Measurements from ENCODE around the gene GARIN5A. TPM values are rescaled to one million over a fixed set of nuclear protein-coding genes. Genes with fewer than 3 reads are reported as not detected.
"Not testable (repeated sequence)": the region's sequence is repeated elsewhere in the genome, so short reads cannot be mapped to it uniquely, and the experiment has no call there.

GARIN5A gene
- total and polyA plus RNA-seq, 7 donors, result 1.2 to 5.3 (median 2.7) TPM

GRCh38 chr19:50476907-50477238 is 225 bp upstream of the GARIN5A start:
- Histone ChIP-seq H3K4me1 (peaks cover 17% of the 10 kb centered on the region), H3K27ac (peak overlapping the region; percentile 84), H3K36me3 (ENCODE audit: insufficient read depth in 1 of 2, low read depth in 1 of 2) (peaks cover 4 to 38% of the 10 kb centered on the region in 2 donors), H3K4me3 (peak overlapping the region; percentile 97), H3K9me3 (no peaks in the 10 kb centered on the region), H3K27me3 (ENCODE audit: insufficient read depth in 3 of 3, low read length in 2 of 3) (no peaks in the 10 kb centered on the region)
- no peak for TF ChIP-seq CTCF (IDR thresholded peaks at IDR 0.05)
- DNase-seq (no peak), ATAC-seq (no peak)
- 8 to 9% (median 9%) methylated on average over 19 to 20 of the region's 20 CpGs for WGBS, 3 donors
- intact Hi-C loops (cut with DNase I), result loop anchor here (5.0 kb wide), 2 partner anchors 35 to 110 kb away; partner anchors contain the start of genes ASPDH (in 1 of the 2), JOSD2 (in 1 of the 2) and NAPSA (in 1 of the 2)

GRCh38 chr19:50475736-50476223 is 868 bp downstream of the GARIN5A start:
- DNase-seq (no peak), ATAC-seq (peak in 1 of 4 donors; percentile 12)
- Histone ChIP-seq H3K36me3 (ENCODE audit: insufficient read depth in 1 of 2, low read depth in 1 of 2) (peaks cover 4 to 27% of the 10 kb centered on the region in 2 donors), H3K4me1 (peaks cover 17% of the 10 kb centered on the region), H3K27me3 (ENCODE audit: insufficient read depth in 3 of 3, low read length in 2 of 3) (no peaks in the 10 kb centered on the region), H3K27ac (peak overlapping the region; percentile 84), H3K9me3 (no peaks in the 10 kb centered on the region), H3K4me3 (peak overlapping the region; percentile 97)
- no peak for TF ChIP-seq CTCF (IDR thresholded peaks at IDR 0.05)
- WGBS, 3 donors, result 61 to 66% (median 64%) methylated on average over 29 of the region's 29 CpGs
- intact Hi-C loops (cut with DNase I), result loop anchor here (5.0 kb wide), 2 partner anchors 37 to 108 kb away; partner anchors contain the start of genes ASPDH (in 1 of the 2), JOSD2 (in 1 of the 2) and NAPSA (in 1 of the 2)

- 69 to 72% (median 71%) methylated on average over 12 of the region's 12 CpGs for WGBS, 3 donors
- intact Hi-C loops (cut with DNase I), result loop anchor here (5.0 kb wide), 2 partner anchors 37 to 108 kb away; partner anchors contain the start of genes ASPDH (in 1 of the 2), JOSD2 (in 1 of the 2) and NAPSA (in 1 of the 2)
Measured at GRCh38 chr19:50475101-50475568, 1.5 kb downstream of the GARIN5A start.

GRCh38 chr19:50473336-50473735 is 3.3 kb downstream of the GARIN5A start:
- H3K27me3 ChIP-seq (ENCODE audit: insufficient read depth in 3 of 3, low read length in 2 of 3), result not testable (repeated sequence)

More at GRCh38 chr19:50475101-50475568, 1.5 kb downstream of the GARIN5A start:
- Histone ChIP-seq H3K4me1 (peaks cover 17% of the 10 kb centered on the region), H3K4me3 (no peak overlapping the region), H3K36me3 (ENCODE audit: insufficient read depth in 1 of 2, low read depth in 1 of 2) (peaks cover 2 to 21% of the 10 kb centered on the region in 2 donors), H3K27me3 (ENCODE audit: insufficient read depth in 3 of 3, low read length in 2 of 3) (no peaks in the 10 kb centered on the region), H3K9me3 (no peaks in the 10 kb centered on the region), H3K27ac (no peak overlapping the region)
- DNase-seq (peak in 1 of 2 donors; percentile 51), ATAC-seq (no peak)
- no peak for TF ChIP-seq CTCF (IDR thresholded peaks at IDR 0.05)

GRCh38 chr19:50468818-50469217 is 7.8 kb downstream of the GARIN5A start:
- peaks cover 9% of the 10 kb centered on the region for H3K4me1 ChIP-seq
- no peaks in the 10 kb centered on the region for H3K9me3 ChIP-seq
- DNase-seq (no peak), ATAC-seq (no peak)
- peak overlapping the region; percentile 82 for H3K27ac ChIP-seq
- peaks cover 0 to 2% (median 0%) of the 10 kb centered on the region in 3 donors for H3K27me3 ChIP-seq (ENCODE audit: insufficient read depth in 3 of 3, low read length in 2 of 3)
- H3K4me3 ChIP-seq, result no peak overlapping the region
- peaks cover 0 to 10% of the 10 kb centered on the region in 2 donors for H3K36me3 ChIP-seq (ENCODE audit: insufficient read depth in 1 of 2, low read depth in 1 of 2)
- WGBS, 3 donors, result 53 to 76% (median 58%) methylated on average over 6 of the region's 6 CpGs
- no peak for TF ChIP-seq CTCF (IDR thresholded peaks at IDR 0.05)
- intact Hi-C loops (cut with DNase I), result no loop called here

More at GRCh38 chr19:50473336-50473735, 3.3 kb downstream of the GARIN5A start:
- H3K27ac ChIP-seq; H3K9me3 ChIP-seq; H3K36me3 ChIP-seq (ENCODE audit: insufficient read depth in 1 of 2, low read depth in 1 of 2); ATAC-seq; intact Hi-C loops (cut with DNase I); H3K4me3 ChIP-seq; H3K4me1 ChIP-seq: not testable (repeated sequence)
- DNase-seq, result peak in 1 of 2 donors; percentile 9
- WGBS, 3 donors, result 59 to 66% (median 62%) methylated on average over 3 of the region's 3 CpGs

Measured in psoas muscle (tissue), 8 donors.